Hematopoietic multipotent progenitor cell treated with erythropoietin and hydrocortisone succinate and interleukin-3 and kit ligand, for 6 days (in vitro differentiated cells): ENCODE measurements around the gene ADNP.
A peak's percentile ranks its signal among the peaks of the same experiment; 100 is the strongest.

Experiments
- DNase-seq: peaks from one replicate; pipeline ENCODE4 v3.0.0-alpha.2; 2015

Gene ADNP

GRCh38 chr20:50870561-50871161 lies 60.6 kb downstream of the ADNP start:
- no peak for DNase-seq

GRCh38 chr20:50868509-50869495 lies 62.4 kb downstream of the ADNP start:
- DNase-seq: no peak

- DNase-seq: no peak
Measured at GRCh38 chr20:50867805-50868204, 63.4 kb downstream of the ADNP start.

- no peak for DNase-seq
Measured at GRCh38 chr20:50866831-50867230, 64.4 kb downstream of the ADNP start.

GRCh38 chr20:50866036-50866685 lies 65.1 kb downstream of the ADNP start:
- no peak for DNase-seq

GRCh38 chr20:50865591-50865990 lies 65.6 kb downstream of the ADNP start:
- DNase-seq: no peak

GRCh38 chr20:50865114-50865513 lies 66.1 kb downstream of the ADNP start:
- no peak for DNase-seq

- no peak for DNase-seq
Measured at GRCh38 chr20:50862546-50862945, 68.7 kb downstream of the ADNP start.

- DNase-seq: no peak
Measured at GRCh38 chr20:50861012-50861411, 70.2 kb downstream of the ADNP start.

GRCh38 chr20:50859161-50859560 lies 72.1 kb downstream of the ADNP start:
- DNase-seq: no peak

- no peak for DNase-seq
Measured at GRCh38 chr20:50858525-50858924, 72.7 kb downstream of the ADNP start.

GRCh38 chr20:50857348-50857747 lies 73.9 kb downstream of the ADNP start:
- DNase-seq: no peak

- no peak for DNase-seq
Measured at GRCh38 chr20:50856475-50857041, 74.7 kb downstream of the ADNP start.

- DNase-seq: no peak
Measured at GRCh38 chr20:50855498-50856474, 75.5 kb downstream of the ADNP start.

- no peak for DNase-seq
Measured at GRCh38 chr20:50854506-50855249, 76.6 kb downstream of the ADNP start.

GRCh38 chr20:50852085-50852484 lies 79.2 kb downstream of the ADNP start:
- no peak for DNase-seq

- peak; percentile 27 for DNase-seq
Measured at GRCh38 chr20:50850721-50851286, 80.4 kb downstream of the ADNP start.

- no peak for DNase-seq
Measured at GRCh38 chr20:50848846-50849673, 82.2 kb downstream of the ADNP start.

GRCh38 chr20:50848341-50848808 lies 82.9 kb downstream of the ADNP start:
- DNase-seq: no peak
